NCI-H1092 treated with DMSO at 0.1 percent for 48 hours (cell line): ENCODE measurements around the gene RASA3.

Experiments
- DNase-seq: peaks from one replicate; lab custom pipeline; 2025; lab: John Stamatoyannopoulos, UW

The RASA3 gene

GRCh38 chr13:114054264-114054663, 78.2 kb downstream of the RASA3 start:
- DNase-seq = no peak

DNA sequence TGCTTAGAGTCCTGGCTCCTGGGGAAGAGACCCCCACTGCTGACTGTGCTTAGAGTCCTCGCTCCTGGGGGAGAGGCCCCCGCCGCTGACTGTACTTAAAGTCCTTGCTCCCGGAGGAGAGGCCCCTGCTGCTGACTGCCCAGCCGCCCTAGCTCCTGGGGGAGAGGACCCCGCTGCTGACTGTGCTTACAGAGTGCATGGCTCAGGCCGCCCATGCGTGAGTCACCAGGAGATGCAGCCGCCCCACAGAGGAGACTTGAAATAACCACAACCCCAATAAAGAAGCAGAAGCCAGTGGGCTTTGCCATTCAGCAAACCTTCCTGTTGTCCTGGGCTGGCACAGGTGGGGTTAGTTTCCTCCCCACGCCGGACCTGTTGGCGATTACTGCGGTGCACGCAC, 79.4 kb downstream of the RASA3 start:
- no peak for DNase-seq

DNA sequence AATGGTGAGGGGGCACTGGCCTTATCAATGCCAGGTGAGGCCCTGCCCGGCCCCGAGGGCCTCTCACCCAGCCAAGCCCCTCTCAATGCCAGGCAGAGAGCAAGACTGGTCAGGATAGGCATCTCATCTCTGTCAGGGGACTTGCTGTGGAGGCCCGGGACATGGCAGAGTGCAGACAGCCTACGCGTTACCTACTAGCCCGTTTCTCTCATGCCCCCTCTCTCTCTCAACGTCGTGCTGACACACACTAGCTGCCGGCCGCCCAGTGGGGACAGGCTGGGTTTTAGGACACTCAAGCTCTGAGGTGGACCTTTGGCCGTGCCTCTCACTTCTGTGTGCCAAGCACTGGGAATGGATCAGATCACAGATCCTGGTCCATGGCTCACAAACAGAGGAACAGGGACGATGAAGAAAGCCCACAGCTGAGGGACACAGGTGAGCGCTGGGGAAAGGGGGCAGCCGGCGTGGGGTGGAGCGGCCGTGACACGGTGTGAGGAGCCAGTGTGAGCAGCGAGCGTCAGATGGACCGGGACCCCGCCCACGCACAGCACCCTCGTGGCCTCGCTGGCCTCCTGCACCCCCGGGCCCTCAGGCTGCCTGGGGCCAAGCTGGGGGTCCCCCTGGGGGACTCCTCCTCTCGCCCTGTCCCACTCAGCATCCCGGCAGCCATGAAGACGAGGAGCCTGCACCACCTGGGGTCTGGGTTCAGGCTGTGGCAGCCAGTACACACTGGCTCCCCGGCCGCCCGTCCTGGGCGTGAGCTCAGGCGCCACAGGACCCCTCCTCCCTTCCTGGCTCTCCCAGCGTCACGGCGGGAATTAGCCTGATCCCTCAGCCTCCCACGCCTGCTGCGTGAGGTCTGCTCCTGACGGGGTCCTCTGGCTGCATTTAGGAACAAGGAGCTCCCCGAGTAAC, 81.6 kb downstream of the RASA3 start:
- no peak for DNase-seq

DNA sequence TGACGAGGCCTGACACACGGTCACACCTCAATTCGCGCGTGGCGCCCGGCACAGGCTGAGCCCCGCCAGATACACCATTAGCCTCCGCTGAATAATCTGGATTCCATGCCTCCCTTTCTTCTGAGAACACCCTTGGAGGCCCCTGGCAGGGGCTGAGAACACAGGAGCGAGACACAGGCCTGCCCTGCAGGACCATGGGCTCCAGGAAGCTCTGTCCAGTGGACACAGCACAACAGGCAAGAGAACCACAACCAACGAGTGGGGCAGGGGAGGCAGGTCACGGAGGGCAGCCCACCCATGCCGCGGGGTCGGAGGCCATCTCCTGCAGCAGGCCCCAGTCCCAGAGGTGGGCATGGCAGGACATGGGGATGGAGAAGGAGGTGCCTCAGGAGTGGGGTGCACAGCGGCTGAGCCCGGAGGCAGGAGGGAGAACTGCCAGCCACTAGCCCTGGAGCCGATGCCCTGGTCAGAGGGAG, 82.8 kb downstream of the RASA3 start:
- DNase-seq = no peak

DNA sequence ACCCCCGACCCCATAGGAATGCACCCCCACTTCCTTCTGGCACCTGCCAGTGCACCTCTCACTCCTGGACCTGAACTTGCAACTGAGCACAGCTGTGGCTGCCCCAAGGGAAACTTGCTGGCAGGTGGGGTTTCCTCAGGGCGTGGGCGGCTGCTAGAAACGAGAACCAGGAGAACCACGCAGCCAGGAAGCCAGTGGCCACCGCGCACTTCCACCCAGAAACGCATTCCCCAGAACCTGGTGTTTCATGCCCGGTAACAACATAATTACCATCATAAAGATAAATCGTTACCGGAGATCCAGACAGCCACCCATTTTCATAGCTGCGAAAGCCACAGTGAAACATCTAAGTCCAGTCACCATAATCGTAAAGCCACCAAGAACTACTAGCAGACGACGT, 83.4 kb downstream of the RASA3 start:
- DNase-seq = no peak

- DNase-seq = no peak
Measured at GRCh38 chr13:114048443-114048842, 84.0 kb downstream of the RASA3 start.

- DNase-seq = peak; percentile 93
Measured at GRCh38 chr13:114047358-114047881, 85.0 kb downstream of the RASA3 start.

- DNase-seq = peak; percentile 90
Measured at GRCh38 chr13:114046431-114046975, 85.9 kb downstream of the RASA3 start.

GRCh38 chr13:114045113-114045735, 87.2 kb downstream of the RASA3 start:
- DNase-seq = no peak

GRCh38 chr13:114044486-114044885, 87.9 kb downstream of the RASA3 start:
- no peak for DNase-seq

DNA sequence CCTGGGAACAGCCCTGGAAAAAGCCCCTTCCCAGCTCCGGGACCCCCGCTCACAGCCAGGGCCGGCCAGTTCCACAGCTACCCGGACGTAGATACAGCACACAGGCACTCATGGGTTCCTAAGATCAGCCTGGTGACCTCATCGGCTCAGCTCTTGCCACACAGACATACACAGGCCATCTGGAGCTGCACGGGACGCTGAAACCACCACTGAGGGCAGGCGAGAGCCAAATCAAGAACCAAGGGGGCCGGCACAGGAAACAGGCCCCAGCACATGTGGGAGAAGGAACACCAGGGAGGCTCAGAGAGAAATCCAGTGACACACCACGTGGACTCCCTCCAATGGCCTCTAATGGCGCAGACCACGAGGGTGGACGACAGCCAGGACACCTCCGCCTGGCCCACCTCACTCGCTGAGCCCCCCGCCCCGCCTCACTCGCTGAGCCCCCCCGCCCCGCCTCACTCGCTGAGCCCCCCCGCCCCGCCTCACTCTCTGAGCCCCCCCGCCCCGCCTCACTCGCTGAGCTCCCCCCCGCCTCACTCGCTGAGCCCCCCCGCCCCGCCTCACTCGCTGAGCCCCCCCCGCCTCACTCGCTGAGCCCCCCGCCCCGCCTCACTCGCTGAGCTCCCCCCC, 88.9 kb downstream of the RASA3 start:
- DNase-seq = peak; percentile 76

- no peak for DNase-seq
Measured at GRCh38 chr13:114042066-114042815, 90.2 kb downstream of the RASA3 start.

GRCh38 chr13:114041493-114041892, 90.9 kb downstream of the RASA3 start:
- no peak for DNase-seq

DNA sequence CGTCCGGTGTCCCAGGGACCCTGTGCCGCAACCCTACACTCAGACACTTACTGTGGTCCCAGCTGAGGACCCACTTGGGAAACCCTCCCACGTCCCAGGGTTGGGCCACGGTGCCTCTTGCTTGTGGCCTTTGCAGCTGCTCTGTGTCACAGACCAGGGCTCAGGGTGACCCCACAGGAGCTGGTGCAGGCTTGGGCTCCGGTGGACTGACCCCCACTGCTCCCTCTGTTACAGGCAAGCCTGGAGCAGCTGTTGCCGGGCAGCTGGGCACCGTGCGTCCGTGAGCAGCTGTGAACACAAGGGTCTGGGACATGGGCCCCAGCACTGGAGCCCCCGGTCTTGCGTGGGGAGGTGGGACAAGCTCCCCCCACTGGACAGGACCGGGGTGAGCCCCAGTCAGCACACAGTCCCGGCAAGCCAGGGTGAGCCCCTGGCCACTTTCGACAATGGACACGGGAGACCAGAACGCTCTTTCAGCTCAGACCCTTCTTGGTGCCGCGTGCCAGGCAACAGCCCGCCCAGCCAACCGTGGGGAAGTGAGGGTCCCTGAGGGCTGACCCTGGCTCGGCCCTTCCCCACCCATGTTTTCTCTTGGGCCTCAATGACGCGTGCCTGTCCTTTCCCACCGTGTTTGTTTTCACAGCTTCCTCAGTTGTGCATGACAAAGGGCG, 92.8 kb downstream of the RASA3 start:
- DNase-seq = no peak

- no peak for DNase-seq
Measured at GRCh38 chr13:114038900-114039299, 93.5 kb downstream of the RASA3 start.

GRCh38 chr13:114038211-114038613, 94.2 kb downstream of the RASA3 start:
- DNase-seq = no peak

DNA sequence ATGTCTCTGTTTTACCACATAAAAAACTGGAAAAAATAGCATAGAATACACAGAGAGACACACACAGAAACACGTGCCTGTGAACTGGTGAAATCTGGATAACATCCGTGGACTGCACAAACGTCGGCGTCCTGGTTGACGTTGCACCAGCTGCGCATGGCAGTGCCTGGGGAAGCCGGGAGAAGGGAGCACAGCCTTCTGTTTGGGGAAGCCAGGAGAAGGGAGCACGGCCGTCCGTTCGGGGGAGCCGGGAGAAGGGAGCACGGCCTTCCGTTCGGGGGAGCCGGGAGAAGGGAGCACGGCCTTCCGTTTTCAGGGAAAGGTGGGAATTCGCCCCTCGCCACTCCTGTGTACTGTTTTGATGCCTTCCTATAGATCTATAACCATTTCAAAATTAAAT, 94.7 kb downstream of the RASA3 start:
- DNase-seq = no peak

DNA sequence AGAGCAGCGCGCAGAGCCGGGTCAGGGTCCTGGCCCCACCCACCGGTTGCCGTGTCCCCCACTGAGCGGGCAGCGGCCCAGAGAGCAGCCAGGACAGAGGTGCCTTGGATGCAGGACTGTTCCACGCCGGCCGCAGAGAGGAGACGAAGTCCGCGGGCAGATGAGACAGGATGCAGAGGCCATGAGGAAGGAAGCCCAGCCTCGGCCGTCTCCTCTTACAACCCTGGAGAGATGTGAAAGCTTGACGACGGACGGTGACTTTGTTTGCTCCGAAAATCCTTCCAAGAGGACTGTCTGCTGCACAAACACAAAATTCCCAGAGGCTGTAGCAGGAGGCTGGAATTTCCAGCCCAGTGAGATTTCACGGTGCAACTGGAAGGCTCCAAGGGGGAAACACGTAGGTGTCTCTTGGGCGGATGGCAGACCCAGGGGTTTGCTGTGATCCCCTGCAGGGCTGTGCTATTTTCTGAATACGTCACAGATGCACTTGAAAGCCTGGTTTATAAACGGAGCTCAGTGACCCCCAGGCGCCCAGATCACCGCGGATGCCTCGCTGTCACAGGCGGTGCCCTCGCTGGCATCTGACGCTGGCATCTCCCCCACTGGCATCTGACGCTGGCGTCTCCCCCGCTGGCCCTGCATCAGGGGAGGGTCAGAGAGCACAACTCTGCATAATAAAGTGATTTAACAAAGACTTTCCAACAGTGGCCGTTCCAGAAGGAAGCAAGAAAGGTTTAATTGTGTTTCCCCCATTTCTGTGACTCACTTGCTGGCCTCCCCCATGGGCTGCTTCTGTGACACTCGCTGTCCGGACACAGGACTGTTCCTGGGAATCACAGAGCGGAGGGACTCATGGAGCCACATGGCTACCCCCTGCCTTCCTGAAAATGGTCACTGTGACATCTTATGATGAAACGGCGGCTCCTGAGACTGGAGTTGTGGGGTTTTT, 96.6 kb downstream of the RASA3 start:
- peak; percentile 58 for DNase-seq

DNA sequence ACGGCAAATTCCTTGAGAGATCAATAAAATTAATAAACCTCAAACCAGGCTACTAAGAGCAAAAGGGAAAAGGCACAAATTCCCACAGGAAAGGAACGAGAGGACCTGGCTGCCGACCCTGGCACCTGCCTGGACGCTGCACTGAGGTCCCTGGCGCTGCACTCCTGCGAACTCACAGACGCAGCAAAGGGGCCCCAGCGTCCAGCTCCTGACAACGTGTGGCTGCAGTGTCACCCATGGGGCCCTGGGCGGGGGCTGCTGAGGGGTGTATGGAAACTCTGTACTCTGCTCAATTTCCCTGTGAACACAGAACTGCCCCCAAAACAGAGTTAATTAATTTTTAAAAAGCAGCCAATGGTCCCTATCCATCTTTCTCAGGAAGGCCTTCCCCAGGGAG, 97.2 kb downstream of the RASA3 start:
- DNase-seq = peak; percentile 46

- peak; percentile 68 for DNase-seq
Measured at GRCh38 chr13:114034481-114034891, 97.9 kb downstream of the RASA3 start.
